Measurements from ENCODE around the gene TNNT3. TPM values are rescaled to one million over a fixed set of nuclear protein-coding genes. Genes with fewer than 3 reads are reported as not detected.
"Not testable (repeated sequence)": the region's sequence is repeated elsewhere in the genome, so short reads cannot be mapped to it uniquely, and the experiment has no call there.

Gene TNNT3
- polyA plus RNA-seq, 3 donors, result 5.3 to 7.3 (median 5.9) TPM

- DNase-seq (ENCODE audit: low read depth in 3 of 3, low spot score in 2 of 3), result no peak
Measured at GRCh38 chr11:1931341-1932104, 12.0 kb downstream of the TNNT3 start.

- DNase-seq (ENCODE audit: low read depth in 3 of 3, low spot score in 2 of 3), result no peak
Measured at GRCh38 chr11:1932105-1932480, 12.6 kb downstream of the TNNT3 start.

DNA sequence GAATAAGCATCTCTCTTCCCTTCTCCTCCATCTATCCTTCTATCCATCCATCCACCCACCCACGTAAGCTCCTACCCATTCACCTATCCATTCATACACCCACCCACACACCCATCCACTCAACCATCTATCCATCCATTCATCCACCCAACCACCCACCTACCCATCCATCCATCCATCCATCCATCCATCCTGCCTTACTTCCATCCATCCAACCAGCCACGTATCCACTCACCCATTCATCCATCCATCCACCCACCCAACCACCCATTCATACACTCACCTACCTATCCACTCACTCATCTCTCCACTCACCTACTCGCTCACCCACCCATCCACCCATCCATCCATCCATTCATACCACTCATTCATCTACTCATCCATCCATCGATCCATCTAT lies 13.2 kb downstream of the TNNT3 start:
- no peak for DNase-seq (ENCODE audit: low read depth in 3 of 3, low spot score in 2 of 3)

GRCh38 chr11:1933416-1934334 lies 14.2 kb downstream of the TNNT3 start:
- no peak for DNase-seq (ENCODE audit: low read depth in 3 of 3, low spot score in 2 of 3)

DNA sequence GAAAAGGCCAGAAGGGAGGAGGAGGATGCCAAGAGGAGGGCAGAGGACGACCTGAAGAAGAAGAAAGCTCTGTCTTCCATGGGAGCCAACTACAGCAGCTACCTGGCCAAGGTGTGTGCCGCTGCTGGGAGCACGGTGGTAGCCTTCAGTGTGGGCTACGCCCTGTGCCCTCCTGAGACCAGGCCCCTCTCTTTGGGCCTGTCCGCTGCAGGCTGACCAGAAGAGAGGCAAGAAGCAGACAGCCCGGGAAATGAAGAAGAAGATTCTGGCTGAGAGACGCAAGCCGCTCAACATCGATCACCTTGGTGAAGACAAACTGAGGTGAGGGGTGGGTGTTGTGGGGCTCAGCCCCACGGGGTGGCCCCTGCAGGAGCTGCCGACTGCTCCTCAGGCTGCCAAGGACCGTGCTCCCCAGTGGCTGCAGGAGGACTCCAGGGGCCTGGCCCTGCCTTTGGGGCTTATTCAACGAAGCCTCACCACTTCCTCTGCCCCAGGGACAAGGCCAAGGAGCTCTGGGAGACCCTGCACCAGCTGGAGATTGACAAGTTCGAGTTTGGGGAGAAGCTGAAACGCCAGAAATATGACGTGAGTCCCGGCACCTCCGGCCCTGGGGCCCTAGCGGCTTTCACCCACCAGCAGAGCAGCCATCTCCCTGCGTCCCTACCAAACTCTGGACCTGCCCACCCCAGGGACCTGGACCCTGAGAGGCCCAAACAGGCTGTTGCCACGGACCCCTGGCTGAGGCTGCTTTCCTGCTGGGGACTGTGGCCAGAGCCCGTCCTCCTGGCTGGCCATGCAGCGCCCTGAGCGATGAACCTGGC lies 15.0 kb downstream of the TNNT3 start:
- DNase-seq (ENCODE audit: low read depth in 3 of 3, low spot score in 2 of 3), result no peak

DNA sequence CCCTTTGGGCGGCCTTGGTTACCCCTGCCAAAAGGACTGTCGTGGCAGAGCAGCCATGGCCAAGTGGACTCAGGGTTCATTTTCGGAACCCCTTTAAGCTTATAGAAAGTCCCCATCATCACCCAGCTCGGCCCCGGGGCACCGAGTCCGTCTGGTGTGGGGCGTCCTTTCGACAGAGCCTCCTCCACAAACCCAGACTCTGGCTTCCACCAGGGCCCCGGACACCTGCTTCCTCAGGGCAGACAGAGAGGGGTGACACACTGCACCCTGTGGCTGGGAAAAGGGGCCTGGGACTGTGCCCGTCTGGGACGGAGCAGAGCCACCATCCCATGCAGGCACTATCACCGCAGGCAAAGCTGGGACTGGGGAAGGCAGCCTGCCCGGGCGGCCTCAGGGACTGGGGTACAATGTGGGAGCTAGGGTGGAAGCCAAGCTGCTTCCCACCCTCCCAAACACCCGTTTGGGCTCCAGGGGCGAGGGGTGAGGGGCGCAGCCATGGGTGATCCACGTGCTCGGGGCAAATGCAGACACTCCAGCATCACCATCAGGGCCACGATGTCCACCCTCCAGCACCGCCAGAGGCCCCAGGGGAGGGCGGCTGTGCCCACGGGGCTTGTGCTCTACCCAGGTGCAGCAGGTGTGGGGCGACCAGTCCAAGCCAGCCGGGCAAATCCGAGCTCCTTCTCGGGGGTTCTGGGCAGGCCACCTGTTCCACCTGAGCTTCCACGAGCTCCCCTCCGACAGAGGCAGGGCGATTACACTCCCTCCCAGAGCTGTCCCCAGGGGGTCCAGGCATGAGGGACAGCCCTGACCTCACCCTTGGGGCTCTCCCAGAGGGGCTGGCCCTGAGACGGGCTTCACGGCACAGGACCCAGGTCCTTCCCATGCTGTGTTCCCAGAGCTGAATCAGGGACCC lies 15.9 kb downstream of the TNNT3 start:
- DNase-seq (ENCODE audit: low read depth in 3 of 3, low spot score in 2 of 3), result no peak

GRCh38 chr11:1936072-1936780 lies 16.7 kb downstream of the TNNT3 start:
- no peak for DNase-seq (ENCODE audit: low read depth in 3 of 3, low spot score in 2 of 3)

DNA sequence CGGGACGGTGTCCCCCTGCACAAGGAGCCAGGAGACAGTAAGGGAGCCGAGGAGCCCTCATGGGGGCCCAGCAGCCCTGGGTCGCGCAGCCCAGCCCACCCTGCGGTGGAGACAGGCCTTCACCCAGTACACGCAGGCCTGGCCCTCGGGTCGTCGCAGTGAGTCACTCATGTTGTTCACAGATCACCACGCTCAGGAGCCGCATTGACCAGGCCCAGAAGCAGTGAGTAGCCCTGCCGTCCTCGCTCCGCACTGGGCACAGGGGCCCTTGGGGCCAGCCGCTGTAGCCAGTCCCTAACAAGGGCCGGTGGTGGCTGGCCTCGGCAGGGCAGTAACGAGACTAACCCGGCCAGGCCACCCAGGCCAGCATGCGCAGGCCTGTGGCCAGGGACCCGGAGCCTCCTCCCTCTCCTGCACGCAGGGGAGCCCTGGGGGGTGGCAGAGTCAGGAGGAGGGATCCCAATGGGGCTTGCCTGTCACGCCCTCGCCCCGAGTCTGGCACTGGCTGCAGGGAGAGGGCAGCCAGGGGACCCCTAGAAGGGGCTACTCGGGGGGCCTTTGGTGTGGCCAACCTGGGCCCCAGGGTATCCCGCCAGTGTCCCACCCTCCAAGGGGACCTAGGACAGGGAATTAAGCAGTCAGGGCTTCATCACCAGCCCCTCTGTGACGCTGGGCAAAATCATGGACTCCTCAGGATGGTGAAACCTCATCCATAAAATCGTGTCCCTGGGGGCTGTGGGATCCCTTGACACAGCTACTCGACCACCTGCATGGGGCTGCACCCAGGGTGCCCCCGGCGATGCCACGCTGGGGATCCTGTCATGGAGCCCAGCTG lies 17.5 kb downstream of the TNNT3 start:
- no peak for DNase-seq (ENCODE audit: low read depth in 3 of 3, low spot score in 2 of 3)

DNA sequence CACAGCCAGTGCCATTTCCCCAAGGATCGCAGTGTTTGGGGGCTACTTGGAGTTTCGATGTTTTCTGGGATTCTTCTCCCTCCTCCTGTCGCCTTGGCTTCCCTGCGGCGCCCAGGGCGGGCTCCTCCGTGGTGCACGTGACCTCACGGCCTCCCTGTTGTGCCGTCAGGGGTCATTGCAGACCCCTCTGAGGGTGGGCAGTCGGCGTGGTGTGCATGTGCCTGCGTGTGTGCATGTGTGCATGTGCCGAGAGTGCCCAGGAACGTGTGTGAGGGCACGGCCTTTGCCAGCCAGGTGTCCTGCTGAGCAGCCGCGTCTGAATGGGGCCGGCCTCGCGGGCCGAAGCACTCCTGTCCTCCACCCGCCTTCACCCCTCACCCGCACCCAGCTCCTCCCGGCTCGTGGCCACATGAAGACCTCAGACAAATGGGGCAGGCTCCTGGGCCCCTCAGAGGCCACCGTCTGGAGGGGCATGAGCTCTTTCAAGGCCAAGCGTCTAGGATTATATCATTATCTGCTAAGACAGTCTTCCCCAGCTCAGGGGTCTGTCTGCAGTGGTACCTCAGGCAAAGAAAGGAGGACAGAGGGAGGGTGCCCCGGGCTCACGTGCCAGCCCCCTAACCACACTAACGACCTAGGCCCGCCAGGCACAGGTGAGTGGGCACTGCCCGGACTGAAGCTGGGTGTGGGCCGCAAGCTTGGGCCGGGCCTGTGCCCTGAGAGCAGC lies 18.3 kb downstream of the TNNT3 start:
- no peak for DNase-seq (ENCODE audit: low read depth in 3 of 3, low spot score in 2 of 3)

DNA sequence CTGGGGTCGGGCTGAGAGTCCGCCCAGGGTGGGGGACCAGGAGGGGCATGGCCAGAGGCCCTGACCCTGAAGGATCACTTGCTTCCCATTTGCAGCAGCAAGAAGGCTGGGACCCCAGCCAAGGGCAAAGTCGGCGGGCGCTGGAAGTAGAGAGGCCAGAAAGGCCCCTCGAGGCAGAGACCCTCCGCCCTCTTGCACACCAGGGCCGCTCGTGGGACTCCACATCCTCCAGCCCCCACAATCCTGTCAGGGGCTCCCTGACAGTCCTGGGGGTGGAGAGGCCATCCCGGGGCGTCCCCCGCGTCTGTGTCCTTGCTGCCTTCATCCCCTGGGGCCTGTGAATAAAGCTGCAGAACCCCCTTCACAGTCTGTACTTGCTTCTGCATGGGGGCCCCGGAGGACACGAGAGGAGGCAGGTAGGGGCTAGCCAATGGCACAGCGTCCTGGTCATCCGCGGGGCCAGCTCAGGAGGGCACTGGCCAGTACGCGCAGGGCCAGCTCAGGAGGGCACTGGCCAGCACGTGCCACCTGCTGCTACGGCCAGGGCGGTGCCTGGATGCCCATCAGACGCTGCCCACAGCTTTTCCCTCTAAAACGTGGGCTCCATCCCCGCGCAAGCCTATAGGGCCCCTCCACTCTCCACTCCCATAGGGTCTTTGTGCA lies 19.0 kb downstream of the TNNT3 start:
- DNase-seq (ENCODE audit: low read depth in 3 of 3, low spot score in 2 of 3), result no peak

GRCh38 chr11:1939006-1939625 lies 19.6 kb downstream of the TNNT3 start:
- DNase-seq (ENCODE audit: low read depth in 3 of 3, low spot score in 2 of 3), result no peak

GRCh38 chr11:1939788-1940187 lies 20.3 kb downstream of the TNNT3 start:
- not testable (repeated sequence) for DNase-seq (ENCODE audit: low read depth in 3 of 3, low spot score in 2 of 3)

DNA sequence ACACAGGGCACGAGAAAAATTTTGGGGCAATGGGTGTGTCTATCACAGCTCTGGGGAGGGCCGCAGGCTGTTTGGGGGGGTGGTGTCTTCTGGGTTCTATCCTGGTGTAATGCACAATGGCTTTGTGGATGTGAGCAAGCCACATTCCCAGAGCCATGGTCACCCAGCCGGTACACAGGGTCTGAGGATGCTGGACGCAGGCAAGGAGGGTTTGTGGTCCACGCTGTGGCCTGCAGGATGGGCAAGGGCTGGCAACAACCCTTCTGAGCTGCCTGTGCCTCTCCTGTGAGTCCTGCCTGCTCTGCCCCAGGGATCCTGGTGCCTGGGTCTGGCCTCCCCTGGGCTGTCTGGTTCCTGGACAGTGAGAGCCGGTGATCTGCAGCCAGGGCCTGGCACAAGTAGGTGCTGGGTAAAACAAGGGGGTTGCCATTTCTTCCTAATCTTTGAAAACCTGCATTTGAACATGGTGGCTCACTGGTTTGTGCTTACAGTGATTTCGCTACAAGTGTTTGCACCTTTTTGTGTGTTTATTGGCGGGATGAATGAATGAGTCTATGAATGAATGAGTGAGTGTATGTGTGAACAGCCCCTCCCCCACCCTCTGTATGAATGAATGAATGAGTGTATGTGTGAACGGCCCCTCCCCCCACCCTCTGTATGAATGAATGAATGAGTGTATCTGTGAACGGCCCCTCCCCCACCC lies 23.2 kb downstream of the TNNT3 start:
- DNase-seq (ENCODE audit: low read depth in 3 of 3, low spot score in 2 of 3), result no peak

DNA sequence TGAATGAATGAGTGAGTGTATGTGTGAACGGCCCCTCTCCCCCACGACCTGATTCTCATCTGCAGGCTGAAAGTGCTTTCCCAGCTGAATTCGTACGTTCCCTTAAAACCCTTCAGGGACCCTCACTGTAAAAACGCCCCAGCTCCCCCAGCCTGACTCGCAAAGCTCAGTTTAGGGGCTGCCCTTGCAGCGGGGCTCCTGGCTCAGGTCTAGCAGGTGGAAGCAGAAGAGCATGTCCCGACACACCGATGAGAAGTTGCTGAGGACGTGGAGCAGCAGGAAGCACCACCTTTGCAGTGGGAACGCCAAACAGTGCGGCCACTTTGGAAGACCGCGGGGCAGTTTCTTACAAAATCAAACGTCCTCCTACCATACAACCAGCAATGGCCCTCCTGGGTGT lies 24.1 kb downstream of the TNNT3 start:
- DNase-seq (ENCODE audit: low read depth in 3 of 3, low spot score in 2 of 3), result no peak

DNA sequence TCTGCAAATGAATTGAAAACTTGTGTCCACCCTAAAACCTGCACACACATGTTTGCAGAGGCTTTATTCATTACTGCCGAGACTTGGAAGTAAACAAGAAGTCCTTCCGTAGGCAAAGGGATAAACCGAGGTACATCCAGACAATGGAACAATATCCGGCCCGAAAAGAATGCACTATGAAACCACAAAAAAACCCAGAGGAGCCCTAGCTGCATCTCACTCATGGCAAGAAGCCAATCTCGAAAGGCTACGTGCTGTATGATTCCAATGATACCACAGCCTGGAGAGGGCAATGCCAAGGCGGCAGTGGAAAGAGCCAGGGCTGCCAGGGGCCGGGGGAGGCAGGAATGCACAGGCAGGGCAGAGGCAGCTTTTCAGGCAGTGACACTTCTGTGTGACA lies 24.5 kb downstream of the TNNT3 start:
- no peak for DNase-seq (ENCODE audit: low read depth in 3 of 3, low spot score in 2 of 3)

DNA sequence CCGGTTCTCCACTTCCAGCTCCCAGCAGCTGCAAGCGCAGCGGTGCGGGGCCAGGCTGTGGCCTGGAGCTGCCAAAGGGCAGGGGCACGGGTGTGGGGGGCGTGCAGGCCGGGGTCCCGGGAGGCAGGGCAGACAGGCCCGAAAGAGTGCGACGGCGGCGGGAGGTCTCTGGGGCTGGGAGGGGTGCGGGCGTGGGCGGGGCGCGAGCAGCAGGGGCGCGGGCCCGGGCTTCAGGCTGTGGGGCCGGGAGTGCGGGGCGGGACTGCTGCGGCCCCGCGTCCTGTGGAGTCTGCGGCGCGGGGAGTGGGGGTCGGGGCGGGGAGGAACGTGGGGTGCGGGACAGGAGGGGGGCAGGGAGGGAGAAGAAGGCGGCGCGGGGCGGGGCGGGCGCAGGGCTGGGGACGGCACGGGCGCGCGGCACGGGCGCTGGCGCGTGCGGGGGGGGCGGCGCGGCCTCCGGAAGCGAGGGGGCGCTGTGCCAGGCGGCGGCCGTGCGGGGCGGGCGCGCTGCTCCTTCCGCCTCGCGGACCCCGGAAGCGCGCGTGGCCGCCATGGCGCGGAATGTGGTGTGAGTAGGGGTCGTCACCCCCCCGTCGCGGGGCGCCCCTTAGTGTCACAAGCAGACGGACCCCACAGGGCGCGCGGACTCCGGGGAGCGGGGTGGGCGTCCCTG lies 27.4 kb downstream of the TNNT3 start, which contains the start of gene MRPL23:
Gene MRPL23, plus strand, starts transcription at position 521 of the 673 bp plus-strand sequence. Its CDS starts 31 bp downstream, at position 552.
- DNase-seq (ENCODE audit: low read depth in 3 of 3, low spot score in 2 of 3), result no peak
